ENCODE results near the gene SLC38A2. TPM values are rescaled to one million over a fixed set of nuclear protein-coding genes. Genes with fewer than 3 reads are reported as not detected.

Gene SLC38A2
- total and polyA plus RNA-seq, 2 experiments from 2014 or later: 181 to 718 TPM

- TF ChIP-seq ETS1 (IDR thresholded peaks at IDR 0.05): no peak
- TF ChIP-seq, protein P1, sequence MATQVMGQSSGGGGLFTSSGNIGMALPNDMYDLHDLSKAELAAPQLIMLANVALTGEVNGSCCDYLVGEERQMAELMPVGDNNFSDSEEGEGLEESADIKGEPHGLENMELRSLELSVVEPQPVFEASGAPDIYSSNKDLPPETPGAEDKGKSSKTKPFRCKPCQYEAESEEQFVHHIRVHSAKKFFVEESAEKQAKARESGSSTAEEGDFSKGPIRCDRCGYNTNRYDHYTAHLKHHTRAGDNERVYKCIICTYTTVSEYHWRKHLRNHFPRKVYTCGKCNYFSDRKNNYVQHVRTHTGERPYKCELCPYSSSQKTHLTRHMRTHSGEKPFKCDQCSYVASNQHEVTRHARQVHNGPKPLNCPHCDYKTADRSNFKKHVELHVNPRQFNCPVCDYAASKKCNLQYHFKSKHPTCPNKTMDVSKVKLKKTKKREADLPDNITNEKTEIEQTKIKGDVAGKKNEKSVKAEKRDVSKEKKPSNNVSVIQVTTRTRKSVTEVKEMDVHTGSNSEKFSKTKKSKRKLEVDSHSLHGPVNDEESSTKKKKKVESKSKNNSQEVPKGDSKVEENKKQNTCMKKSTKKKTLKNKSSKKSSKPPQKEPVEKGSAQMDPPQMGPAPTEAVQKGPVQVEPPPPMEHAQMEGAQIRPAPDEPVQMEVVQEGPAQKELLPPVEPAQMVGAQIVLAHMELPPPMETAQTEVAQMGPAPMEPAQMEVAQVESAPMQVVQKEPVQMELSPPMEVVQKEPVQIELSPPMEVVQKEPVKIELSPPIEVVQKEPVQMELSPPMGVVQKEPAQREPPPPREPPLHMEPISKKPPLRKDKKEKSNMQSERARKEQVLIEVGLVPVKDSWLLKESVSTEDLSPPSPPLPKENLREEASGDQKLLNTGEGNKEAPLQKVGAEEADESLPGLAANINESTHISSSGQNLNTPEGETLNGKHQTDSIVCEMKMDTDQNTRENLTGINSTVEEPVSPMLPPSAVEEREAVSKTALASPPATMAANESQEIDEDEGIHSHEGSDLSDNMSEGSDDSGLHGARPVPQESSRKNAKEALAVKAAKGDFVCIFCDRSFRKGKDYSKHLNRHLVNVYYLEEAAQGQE (IDR thresholded peaks at IDR 0.05; ENCODE audit: unreplicated experiment): no peak
These were observed 14.3 kb downstream of the SLC38A2 start (continued) for GRCh38 chr12:46358325-46358700.

GRCh38 chr12:46357438-46358324, 14.9 kb downstream of the SLC38A2 start:
- H3K27ac ChIP-seq (ENCODE audit: low read depth): peak overlapping the region; percentile 18; the same call in 1 of the 2 replicates
- H3K4me1 ChIP-seq (ENCODE audit: insufficient read depth): no peaks in the 10 kb centered on the region
- H4K20me1 ChIP-seq (replicated peaks; ENCODE audit: insufficient read depth): peaks cover 10% of the 10 kb centered on the region
- H2AFZ ChIP-seq: no peak overlapping the region
- DNase-seq (ENCODE audit: low spot score) (peak; percentile 39), ATAC-seq (peak; percentile 51)
- no peaks in the 10 kb centered on the region for H3K27me3 ChIP-seq (ENCODE audit: insufficient read depth)
- Mint-ChIP-seq H3K27ac (peak overlapping the region; percentile 36), H3K4me1 (peaks cover 15% of the 10 kb centered on the region), H3K27me3 (ENCODE audit: insufficient read depth, low read depth, poor library complexity) (peaks cover 5% of the 10 kb centered on the region), H3K9me3 (no peaks in the 10 kb centered on the region), H3K4me3 (no peak overlapping the region), H3K36me3 (ENCODE audit: low read depth) (peaks cover 43% of the 10 kb centered on the region)
- peaks cover 21% of the 10 kb centered on the region for H3F3A ChIP-seq (replicated peaks; ENCODE audit: low read depth)
- peaks cover 34% of the 10 kb centered on the region for H3K36me3 ChIP-seq (ENCODE audit: insufficient read depth)
- no peak overlapping the region for H3K4me3 ChIP-seq
- H3K9me2 ChIP-seq (ENCODE audit: insufficient read depth): no peaks in the 10 kb centered on the region
- H3K4me2 ChIP-seq: no peak overlapping the region
- no peaks in the 10 kb centered on the region for H3K79me2 ChIP-seq (replicated peaks; ENCODE audit: insufficient read depth)
- TF ChIP-seq CREB1 (CRISPR knock-in tag; IDR thresholded peaks at IDR 0.05; ENCODE audit: low read depth): no peak
- peak; percentile 67 for TF ChIP-seq POLR2AphosphoS5 (IDR thresholded peaks at IDR 0.05; ENCODE audit: low read depth)

GRCh38 chr12:46356655-46357437, 15.7 kb downstream of the SLC38A2 start:
- H3K27me3 ChIP-seq (ENCODE audit: insufficient read depth): no peaks in the 10 kb centered on the region
- peaks cover 5% of the 10 kb centered on the region for H3K27me3 Mint-ChIP-seq (ENCODE audit: insufficient read depth, low read depth, poor library complexity)
- H3K4me2 ChIP-seq: no peak overlapping the region
- peak; percentile 36 for ATAC-seq
- no peaks in the 10 kb centered on the region for H3K9me3 Mint-ChIP-seq
- H3K36me3 Mint-ChIP-seq (ENCODE audit: low read depth): peaks cover 35% of the 10 kb centered on the region
- H3K36me3 ChIP-seq (ENCODE audit: insufficient read depth): peaks cover 26% of the 10 kb centered on the region
- no peak overlapping the region for H3K4me3 ChIP-seq
- no peak overlapping the region for H3K4me3 Mint-ChIP-seq
- peaks cover 3% of the 10 kb centered on the region; the same call in 1 of the 2 replicates for H4K20me1 ChIP-seq (replicated peaks; ENCODE audit: insufficient read depth)
- no peaks in the 10 kb centered on the region for H3K4me1 ChIP-seq (ENCODE audit: insufficient read depth)
- H3K27ac Mint-ChIP-seq: peak overlapping the region; percentile 36
- no peak overlapping the region for H3K27ac ChIP-seq (ENCODE audit: low read depth)
- peaks cover 14% of the 10 kb centered on the region for H3K4me1 Mint-ChIP-seq
- no peaks in the 10 kb centered on the region for H3K9me2 ChIP-seq (ENCODE audit: insufficient read depth)
- peaks cover 16% of the 10 kb centered on the region for H3F3A ChIP-seq (replicated peaks; ENCODE audit: low read depth)
- H2AFZ ChIP-seq: no peak overlapping the region
- DNase-seq (ENCODE audit: low spot score): no peak
- H3K79me2 ChIP-seq (replicated peaks; ENCODE audit: insufficient read depth): no peaks in the 10 kb centered on the region
- TF ChIP-seq CTCF (conservative IDR thresholded peaks at IDR 0.05; ENCODE audit: low read depth in 2 of 2) (no peak), POLR2AphosphoS5 (IDR thresholded peaks at IDR 0.05; ENCODE audit: low read depth) (no peak), EZH2phosphoT487 (IDR thresholded peaks at IDR 0.05; ENCODE audit: unreplicated experiment) (no peak), CREB1 (CRISPR knock-in tag; IDR thresholded peaks at IDR 0.05; ENCODE audit: low read depth) (no peak), JUNB (IDR thresholded peaks at IDR 0.05; ENCODE audit: unreplicated experiment) (no peak), ETS1 (IDR thresholded peaks at IDR 0.05) (no peak)
- TF ChIP-seq, protein P1 (IDR thresholded peaks at IDR 0.05; ENCODE audit: unreplicated experiment): no peak

All from GM23338 (cell line).